ENCODE data around the gene ZNF335. TPM values are rescaled to one million over a fixed set of nuclear protein-coding genes. Genes with fewer than 3 reads are reported as not detected.

ZNF335 gene
- total and polyA plus RNA-seq, 2 of the 13 experiments (the other 11 are each of a cell fraction or from before 2014, with no cell fraction given) = 9.7 to 13.7 TPM

DNA sequence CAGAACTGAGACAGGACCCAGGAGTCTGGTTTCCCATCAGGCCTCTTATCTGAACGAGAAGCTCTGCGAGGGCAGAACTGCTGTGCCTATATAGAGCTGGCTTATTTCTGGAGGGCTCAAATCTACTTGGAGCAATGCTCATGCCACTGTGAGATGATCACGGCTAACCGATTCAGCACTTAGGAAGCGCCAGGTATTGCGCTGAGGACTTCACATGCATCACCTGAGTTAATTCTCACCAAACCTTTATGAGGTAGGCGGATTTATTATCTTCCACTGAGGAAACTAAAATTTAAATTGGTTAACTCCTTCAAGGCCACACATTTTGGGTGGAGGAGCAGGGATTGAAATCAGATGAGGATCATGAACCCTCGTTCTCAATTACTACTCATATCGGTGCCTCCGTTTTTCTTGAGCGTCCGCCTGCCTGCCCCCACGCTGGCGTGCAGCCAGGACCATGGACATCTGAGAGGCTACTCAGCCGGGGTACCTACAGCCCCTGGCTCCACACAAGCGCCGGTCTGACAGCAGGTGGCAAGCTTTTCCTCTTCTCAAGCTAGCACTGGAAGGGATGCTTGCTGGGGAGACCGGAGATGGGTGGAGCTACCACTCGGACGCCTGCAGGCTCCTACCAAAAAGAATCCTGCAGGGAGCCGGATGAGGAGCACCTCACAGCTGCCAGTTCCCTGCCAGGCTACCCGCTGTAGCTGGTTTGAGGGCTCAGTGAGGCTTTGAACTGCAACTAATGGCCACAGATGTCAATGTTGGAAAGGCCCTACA is 38.5 kb downstream of the ZNF335 start (continued):
- TF ChIP-seq TBL1XR1 (IDR thresholded peaks at IDR 0.05; ENCODE audit: borderline replicate concordance, low read length, partially characterized antibody) (no peak), DPF2 (CRISPR knock-in tag; IDR thresholded peaks at IDR 0.05; ENCODE audit: borderline replicate concordance, low read depth) (no peak), BCL6 (CRISPR knock-in tag; IDR thresholded peaks at IDR 0.05) (peak; percentile 51; the same call in 1 of the 2 replicates), SYNCRIP (IDR thresholded peaks at IDR 0.05; ENCODE audit: insufficient read depth, low read depth, low read length) (no peak), CEBPG (CRISPR knock-in tag; IDR thresholded peaks at IDR 0.05) (peak; percentile 39), KDM6A (CRISPR knock-in tag; IDR thresholded peaks at IDR 0.05; ENCODE audit: low read depth) (no peak), CREM (IDR thresholded peaks at IDR 0.05) (no peak), CREM (CRISPR knock-in tag; IDR thresholded peaks at IDR 0.05) (no peak), ZC3H13 (CRISPR knock-in tag; IDR thresholded peaks at IDR 0.05) (peak; percentile 97), BCLAF1 (IDR thresholded peaks at IDR 0.05) (no peak), IRF2 (CRISPR knock-in tag; IDR thresholded peaks at IDR 0.05) (peak; percentile 30; the same call in 1 of the 2 replicates), ZNF674 (CRISPR knock-in tag; IDR thresholded peaks at IDR 0.05; ENCODE audit: low read depth) (0 out of 2 replicates have a peak, but pooled peaks have one; percentile 36), ONECUT2 (CRISPR knock-in tag; IDR thresholded peaks at IDR 0.05) (no peak), ZNF75D (CRISPR knock-in tag; IDR thresholded peaks at IDR 0.05; ENCODE audit: borderline replicate concordance) (no peak), DNMT1 (CRISPR knock-in tag; IDR thresholded peaks at IDR 0.05) (no peak), ZNF383 (CRISPR knock-in tag; IDR thresholded peaks at IDR 0.05; ENCODE audit: borderline replicate concordance) (no peak), PREB (CRISPR knock-in tag; IDR thresholded peaks at IDR 0.05) (no peak)
- TF ChIP-seq, protein P1, sequence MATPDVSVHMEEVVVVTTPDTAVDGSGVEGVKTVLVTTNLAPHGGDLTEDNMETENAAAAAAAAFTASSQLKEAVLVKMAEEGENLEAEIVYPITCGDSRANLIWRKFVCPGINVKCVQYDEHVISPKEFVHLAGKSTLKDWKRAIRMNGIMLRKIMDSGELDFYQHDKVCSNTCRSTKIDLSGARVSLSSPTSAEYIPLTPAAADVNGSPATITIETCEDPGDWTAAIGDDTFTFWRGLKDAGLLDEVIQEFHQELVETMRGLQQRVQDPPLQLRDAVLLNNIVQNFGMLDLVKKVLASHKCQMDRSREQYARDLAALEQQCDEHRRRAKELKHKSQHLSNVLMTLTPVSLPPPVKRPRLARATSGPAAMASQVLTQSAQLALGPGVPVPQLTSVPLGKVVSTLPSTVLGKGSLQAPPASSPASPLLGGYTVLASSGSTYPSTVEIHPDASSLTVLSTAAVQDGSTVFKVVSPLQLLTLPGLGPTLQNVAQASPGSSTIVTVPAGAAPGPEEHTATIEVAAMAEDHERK (CRISPR knock-in tag; IDR thresholded peaks at IDR 0.05; ENCODE audit: low read depth) = no peak
- TF ChIP-seq, protein P2, sequence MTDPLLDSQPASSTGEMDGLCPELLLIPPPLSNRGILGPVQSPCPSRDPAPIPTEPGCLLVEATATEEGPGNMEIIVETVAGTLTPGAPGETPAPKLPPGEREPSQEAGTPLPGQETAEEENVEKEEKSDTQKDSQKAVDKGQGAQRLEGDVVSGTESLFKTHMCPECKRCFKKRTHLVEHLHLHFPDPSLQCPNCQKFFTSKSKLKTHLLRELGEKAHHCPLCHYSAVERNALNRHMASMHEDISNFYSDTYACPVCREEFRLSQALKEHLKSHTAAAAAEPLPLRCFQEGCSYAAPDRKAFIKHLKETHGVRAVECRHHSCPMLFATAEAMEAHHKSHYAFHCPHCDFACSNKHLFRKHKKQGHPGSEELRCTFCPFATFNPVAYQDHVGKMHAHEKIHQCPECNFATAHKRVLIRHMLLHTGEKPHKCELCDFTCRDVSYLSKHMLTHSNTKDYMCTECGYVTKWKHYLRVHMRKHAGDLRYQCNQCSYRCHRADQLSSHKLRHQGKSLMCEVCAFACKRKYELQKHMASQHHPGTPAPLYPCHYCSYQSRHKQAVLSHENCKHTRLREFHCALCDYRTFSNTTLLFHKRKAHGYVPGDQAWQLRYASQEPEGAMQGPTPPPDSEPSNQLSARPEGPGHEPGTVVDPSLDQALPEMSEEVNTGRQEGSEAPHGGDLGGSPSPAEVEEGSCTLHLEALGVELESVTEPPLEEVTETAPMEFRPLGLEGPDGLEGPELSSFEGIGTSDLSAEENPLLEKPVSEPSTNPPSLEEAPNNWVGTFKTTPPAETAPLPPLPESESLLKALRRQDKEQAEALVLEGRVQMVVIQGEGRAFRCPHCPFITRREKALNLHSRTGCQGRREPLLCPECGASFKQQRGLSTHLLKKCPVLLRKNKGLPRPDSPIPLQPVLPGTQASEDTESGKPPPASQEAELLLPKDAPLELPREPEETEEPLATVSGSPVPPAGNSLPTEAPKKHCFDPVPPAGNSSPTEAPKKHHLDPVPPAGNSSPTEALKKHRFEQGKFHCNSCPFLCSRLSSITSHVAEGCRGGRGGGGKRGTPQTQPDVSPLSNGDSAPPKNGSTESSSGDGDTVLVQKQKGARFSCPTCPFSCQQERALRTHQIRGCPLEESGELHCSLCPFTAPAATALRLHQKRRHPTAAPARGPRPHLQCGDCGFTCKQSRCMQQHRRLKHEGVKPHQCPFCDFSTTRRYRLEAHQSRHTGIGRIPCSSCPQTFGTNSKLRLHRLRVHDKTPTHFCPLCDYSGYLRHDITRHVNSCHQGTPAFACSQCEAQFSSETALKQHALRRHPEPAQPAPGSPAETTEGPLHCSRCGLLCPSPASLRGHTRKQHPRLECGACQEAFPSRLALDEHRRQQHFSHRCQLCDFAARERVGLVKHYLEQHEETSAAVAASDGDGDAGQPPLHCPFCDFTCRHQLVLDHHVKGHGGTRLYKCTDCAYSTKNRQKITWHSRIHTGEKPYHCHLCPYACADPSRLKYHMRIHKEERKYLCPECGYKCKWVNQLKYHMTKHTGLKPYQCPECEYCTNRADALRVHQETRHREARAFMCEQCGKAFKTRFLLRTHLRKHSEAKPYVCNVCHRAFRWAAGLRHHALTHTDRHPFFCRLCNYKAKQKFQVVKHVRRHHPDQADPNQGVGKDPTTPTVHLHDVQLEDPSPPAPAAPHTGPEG (CRISPR knock-in tag; IDR thresholded peaks at IDR 0.05) = 0 out of 2 replicates have a peak, but pooled peaks have one; percentile 57

All from HepG2 (cell line).